Right lobe of liver (tissue), 4 donors: ENCODE measurements around the gene DDX1.

ENCODE experiments used
- POLR2A ChIP-seq: fragments of 450-650 bp; IDR thresholded peaks from one replicate; pipeline ENCODE4 v1.6.1; 2017; ENCODE audit warnings: antibody characterized with exemption, mild to moderate bottlenecking
- TF ChIP-seq, protein P1 (sequence below), 4 donors: fragments of 200-600 bp in 3 of 4; fragments of 450-650 bp in 1 of 4; IDR thresholded peaks; one replicate each; pipeline versions ENCODE4 v1.5.1 to v1.8.0; 2016 to 2022; ENCODE audit warnings: antibody characterized with exemption in 4 of 4, mild to moderate bottlenecking in 2 of 4
- donor health status: DM: no; HTN: no; CAD: no.
- donor health status: DM: no; HTN: no; CAD: no.
- donor health status: DM: no; HTN: yes; CAD: no.

GRCh38 chr2:15557887-15558311 lies 33.8 kb upstream of the DDX1 start:
- TF ChIP-seq, protein P1, sequence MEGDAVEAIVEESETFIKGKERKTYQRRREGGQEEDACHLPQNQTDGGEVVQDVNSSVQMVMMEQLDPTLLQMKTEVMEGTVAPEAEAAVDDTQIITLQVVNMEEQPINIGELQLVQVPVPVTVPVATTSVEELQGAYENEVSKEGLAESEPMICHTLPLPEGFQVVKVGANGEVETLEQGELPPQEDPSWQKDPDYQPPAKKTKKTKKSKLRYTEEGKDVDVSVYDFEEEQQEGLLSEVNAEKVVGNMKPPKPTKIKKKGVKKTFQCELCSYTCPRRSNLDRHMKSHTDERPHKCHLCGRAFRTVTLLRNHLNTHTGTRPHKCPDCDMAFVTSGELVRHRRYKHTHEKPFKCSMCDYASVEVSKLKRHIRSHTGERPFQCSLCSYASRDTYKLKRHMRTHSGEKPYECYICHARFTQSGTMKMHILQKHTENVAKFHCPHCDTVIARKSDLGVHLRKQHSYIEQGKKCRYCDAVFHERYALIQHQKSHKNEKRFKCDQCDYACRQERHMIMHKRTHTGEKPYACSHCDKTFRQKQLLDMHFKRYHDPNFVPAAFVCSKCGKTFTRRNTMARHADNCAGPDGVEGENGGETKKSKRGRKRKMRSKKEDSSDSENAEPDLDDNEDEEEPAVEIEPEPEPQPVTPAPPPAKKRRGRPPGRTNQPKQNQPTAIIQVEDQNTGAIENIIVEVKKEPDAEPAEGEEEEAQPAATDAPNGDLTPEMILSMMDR (IDR thresholded peaks at IDR 0.05) = no peak
- TF ChIP-seq POLR2A = no peak
